Kidney epithelial cell (primary cell): ENCODE measurements around the gene B3GAT1. TPM values are rescaled to one million over a fixed set of nuclear protein-coding genes. Genes with fewer than 3 reads are reported as not detected.
"Not testable (repeated sequence)": the region's sequence is repeated elsewhere in the genome, so short reads cannot be mapped to it uniquely, and the experiment has no call there.

ENCODE experiments used
- DNase-seq: peaks from one replicate; pipeline ENCODE4 v3.0.0-alpha.2; 2010; ENCODE audit warnings: low read depth
- H3K27me3 ChIP-seq: 2 replicates; pipeline ENCODE4 v1.6.0; 2011; ENCODE audit warnings: low read length; ENCODE audit not compliant: control insufficient read depth, insufficient read depth
- H3K36me3 ChIP-seq: 2 replicates; pipeline ENCODE4 v1.5.1; 2011; ENCODE audit warnings: low read length; ENCODE audit not compliant: control insufficient read depth, insufficient read depth
- H3K4me3 ChIP-seq: 2 replicates; pipeline ENCODE4 v1.5.1; 2011; ENCODE audit warnings: low read depth, mild to moderate bottlenecking, control low read depth, low read length
- total RNA-seq: library from RNA; depleted of rRNA; stranded (reverse); fragments of >200 nt; gene quantifications from 2 replicates; pipeline ENCODE4 v1.2.3, GENCODE V29; 2015
- TF ChIP-seq, protein P1 (sequence below): IDR thresholded peaks from 2 replicates; pipeline ENCODE4 v1.5.1; 2011; ENCODE audit warnings: mild to moderate bottlenecking, moderate library complexity, low read length, control low read depth, inconsistent platforms; ENCODE audit not compliant: insufficient read depth, poor library complexity, severe bottlenecking

The B3GAT1 gene
- total RNA-seq, 1 donor from 2014 or later = 0.71 TPM

DNA sequence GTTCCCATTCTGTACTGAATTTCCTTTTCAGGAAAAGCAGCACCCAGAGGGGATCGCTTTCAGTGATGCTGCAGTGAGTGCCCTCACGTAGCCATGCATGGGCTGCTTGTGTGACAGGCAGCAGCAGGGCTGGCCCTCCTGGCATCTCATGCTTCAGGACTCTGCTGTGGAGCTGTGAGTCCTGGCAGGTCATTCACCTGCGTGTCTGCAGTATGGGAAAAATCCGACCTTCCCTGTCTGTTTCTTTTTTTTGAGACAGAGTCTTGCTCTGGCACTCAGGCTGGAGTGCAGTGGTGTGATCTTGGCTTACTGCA lies 66.8 kb downstream of the B3GAT1 start:
- Histone ChIP-seq H3K4me3 (no peak overlapping the region), H3K27me3 (no peaks in the 10 kb centered on the region), H3K36me3 (no peaks in the 10 kb centered on the region)
- DNase-seq = no peak
- TF ChIP-seq, protein P1, sequence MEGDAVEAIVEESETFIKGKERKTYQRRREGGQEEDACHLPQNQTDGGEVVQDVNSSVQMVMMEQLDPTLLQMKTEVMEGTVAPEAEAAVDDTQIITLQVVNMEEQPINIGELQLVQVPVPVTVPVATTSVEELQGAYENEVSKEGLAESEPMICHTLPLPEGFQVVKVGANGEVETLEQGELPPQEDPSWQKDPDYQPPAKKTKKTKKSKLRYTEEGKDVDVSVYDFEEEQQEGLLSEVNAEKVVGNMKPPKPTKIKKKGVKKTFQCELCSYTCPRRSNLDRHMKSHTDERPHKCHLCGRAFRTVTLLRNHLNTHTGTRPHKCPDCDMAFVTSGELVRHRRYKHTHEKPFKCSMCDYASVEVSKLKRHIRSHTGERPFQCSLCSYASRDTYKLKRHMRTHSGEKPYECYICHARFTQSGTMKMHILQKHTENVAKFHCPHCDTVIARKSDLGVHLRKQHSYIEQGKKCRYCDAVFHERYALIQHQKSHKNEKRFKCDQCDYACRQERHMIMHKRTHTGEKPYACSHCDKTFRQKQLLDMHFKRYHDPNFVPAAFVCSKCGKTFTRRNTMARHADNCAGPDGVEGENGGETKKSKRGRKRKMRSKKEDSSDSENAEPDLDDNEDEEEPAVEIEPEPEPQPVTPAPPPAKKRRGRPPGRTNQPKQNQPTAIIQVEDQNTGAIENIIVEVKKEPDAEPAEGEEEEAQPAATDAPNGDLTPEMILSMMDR = no peak

DNA sequence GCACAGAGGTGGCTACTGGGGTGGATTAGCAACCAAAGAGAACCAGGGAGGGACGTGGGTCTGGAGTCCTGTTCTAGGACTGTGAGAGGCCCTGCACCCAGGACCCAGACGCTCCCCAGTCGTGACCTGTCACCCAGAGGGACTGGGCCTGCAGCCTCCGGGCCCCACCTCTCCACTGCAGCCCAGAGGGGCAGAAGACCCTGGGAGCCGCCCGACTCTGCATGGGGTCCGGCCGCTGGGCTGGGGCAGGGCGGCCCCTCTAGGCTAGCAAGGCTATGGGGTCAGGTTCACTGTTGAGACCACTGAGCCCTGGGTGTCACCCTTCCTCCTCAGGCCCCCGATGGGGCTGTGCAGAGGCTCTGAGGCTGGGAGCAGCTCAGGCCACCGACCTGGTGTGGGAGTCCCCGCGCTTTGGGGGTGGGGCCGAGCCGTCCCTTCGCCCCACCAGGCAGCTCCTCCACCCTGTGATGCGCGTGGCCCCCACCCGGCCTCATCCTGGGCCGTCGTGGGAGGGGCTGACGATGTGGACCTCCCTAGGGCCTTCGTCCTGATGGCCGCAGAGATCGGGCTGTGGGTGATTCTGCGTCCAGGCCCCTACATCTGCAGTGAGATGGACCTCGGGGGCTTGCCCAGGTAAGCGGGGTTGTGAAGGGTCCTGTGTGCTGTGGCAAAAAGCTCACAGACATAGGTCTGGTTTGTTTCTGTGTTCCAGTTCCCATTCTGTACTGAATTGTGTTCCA lies 67.4 kb downstream of the B3GAT1 start:
- not testable (repeated sequence) for H3K27me3 ChIP-seq, H3K4me3 ChIP-seq, DNase-seq, H3K36me3 ChIP-seq

DNA sequence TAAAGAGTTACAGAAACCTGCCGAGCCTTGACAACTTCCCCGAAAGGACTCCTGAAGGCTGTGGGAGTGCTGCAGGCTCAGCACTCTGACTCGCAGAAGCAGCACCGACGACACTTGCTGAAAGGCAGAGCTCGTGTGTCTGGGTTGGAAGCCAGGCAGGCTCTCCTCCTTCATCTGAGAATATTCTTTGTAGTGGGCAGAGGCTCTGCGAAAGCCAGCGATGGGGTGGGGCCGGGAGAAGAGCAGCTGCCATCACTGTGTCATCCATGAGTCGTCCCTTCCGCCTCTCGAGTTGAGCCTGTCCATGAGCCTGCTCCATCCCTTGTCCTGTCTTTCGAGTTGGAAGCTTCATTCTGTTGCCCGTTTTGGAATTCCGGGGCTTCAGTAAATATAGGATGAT lies 68.4 kb downstream of the B3GAT1 start:
- TF ChIP-seq, protein P1 = no peak
- no peak for DNase-seq
- no peaks in the 10 kb centered on the region for H3K36me3 ChIP-seq
- no peaks in the 10 kb centered on the region for H3K27me3 ChIP-seq
- no peak overlapping the region for H3K4me3 ChIP-seq

DNA sequence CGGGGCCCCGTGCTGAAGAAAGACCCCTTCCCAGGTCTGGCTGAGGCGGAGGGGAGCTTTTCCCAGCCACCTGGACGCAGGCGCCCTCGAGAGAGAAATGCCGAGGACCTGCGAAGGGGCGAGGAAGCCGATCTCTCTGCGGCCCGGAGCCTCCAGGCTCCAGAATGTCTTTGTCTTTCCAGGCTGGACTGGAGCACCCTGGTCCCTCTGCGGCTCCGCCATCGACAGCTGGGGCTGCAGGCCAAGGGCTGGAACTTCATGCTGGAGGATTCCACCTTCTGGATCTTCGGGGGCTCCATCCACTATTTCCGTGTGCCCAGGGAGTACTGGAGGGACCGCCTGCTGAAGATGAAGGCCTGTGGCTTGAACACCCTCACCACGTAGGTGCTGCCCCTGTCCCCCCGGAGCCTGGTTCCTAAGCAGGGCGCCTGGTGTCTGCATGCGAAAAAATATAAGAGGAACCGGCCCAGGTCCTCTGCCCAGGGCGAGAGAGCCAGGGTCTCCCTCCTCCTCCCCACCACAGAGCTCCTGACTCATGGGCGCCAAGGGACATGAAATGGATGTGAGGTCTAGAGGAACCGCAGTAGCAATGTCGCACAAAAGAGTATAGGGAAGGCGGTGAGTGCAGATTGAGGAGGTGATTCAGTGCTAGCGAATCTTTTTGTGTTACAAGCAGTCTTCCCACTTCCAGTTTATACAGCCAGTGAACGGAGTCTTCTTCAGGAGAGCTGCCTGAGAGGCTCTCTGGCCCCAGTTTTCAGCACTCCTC lies 69.3 kb downstream of the B3GAT1 start:
- TF ChIP-seq, protein P1 = no peak
- H3K36me3 ChIP-seq = no peaks in the 10 kb centered on the region
- no peaks in the 10 kb centered on the region for H3K27me3 ChIP-seq
- H3K4me3 ChIP-seq = no peak overlapping the region
- DNase-seq = no peak

DNA sequence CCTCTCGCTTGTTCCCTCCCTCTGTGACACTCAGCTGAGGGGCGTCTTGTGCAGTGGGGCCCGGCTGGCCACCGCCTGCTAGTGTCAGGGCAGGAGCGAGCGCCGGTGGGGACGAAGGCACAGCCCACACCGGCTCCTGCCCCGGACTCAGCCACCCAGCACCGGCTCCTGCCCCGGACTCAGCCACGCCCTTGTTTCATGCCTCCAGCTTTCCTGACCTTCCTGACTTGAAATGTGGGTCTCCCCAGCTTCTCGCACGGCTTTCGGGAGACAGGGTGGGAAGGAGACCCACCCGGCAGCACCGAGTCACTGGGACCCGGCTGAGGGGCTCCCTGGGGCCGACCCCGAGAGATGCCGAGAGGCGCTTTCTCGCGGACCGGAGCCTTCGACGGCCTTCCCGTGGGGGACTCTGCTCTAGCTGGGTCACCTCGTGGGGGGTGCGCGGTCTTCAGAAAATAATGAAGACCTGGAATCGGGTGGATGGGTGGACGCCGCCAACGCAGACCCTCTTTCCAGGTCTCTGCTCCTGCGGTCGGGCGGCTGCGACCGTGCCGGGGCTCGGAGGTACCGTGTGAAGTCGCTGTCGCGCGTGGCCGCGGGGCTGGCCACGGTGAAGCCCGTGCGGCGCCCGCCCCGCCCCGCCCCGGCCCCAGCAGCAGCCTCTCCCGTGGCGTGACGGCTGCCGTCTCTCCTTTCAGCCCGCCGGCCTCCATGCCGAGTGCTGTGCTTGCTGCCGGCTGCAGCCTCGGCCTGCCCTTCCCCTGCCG lies 70.1 kb downstream of the B3GAT1 start:
- Histone ChIP-seq H3K36me3 (no peaks in the 10 kb centered on the region), H3K27me3 (no peaks in the 10 kb centered on the region), H3K4me3 (no peak overlapping the region)
- TF ChIP-seq, protein P1 = no peak
- no peak for DNase-seq

DNA sequence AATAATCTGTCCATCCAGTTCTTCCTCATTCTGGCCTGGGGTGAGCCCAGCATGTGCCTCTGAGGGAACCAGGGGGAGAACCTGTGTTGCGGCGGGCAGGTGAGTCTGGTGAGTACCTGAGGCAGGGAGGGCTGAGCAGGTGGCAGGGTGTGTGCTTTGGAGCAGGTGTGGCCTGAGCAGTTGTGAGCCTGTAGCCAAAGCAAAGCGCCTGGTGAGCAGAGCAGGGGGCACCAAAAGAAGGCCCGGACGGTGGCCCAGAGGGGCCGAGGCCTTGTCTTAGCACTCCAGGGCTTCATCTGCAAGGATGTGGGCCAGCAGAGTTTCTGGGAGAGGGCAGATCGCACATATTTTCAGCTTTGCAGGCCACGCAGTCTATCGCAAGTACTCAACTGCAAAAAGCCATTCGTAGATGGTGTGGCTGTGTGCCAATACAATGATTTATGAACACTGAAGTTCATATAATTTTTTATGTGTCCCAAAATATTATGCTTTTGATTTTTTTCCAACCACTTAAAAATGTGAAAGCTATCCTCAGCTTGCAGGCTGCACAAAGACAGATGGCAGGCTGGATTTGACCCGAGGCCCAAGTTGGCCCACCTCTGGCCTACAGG lies 71.6 kb downstream of the B3GAT1 start:
- TF ChIP-seq, protein P1 = no peak
- DNase-seq = no peak
- H3K4me3 ChIP-seq = no peak overlapping the region

More for the DNA sequence above, 71.6 kb downstream of the B3GAT1 start:
- no peaks in the 10 kb centered on the region for H3K27me3 ChIP-seq
- H3K36me3 ChIP-seq = no peaks in the 10 kb centered on the region
